GM21723 (cell line): ENCODE measurements around the gene HK1.
"Not testable (repeated sequence)": the region's sequence is repeated elsewhere in the genome, so short reads cannot be mapped to it uniquely, and the experiment has no call there.

Experiments used
- ATAC-seq: cut with Tn5 transposase; IDR thresholded peaks from one replicate; pipeline ENCODE4 v1.9.1; 2021; ENCODE audit warnings: mild to moderate bottlenecking, moderate library complexity; ENCODE audit not compliant: unreplicated experiment

HK1 gene

GRCh38 chr10:69253171-69253570 is 25.1 kb upstream of the HK1 start:
- no peak for ATAC-seq

- no peak for ATAC-seq
Observed at GRCh38 chr10:69254877-69255276, 23.4 kb upstream of the HK1 start.

GRCh38 chr10:69259547-69260243 is 18.6 kb upstream of the HK1 start:
- no peak for ATAC-seq

GRCh38 chr10:69261184-69261583 is 17.1 kb upstream of the HK1 start:
- no peak for ATAC-seq

GRCh38 chr10:69262292-69262751 is 16.0 kb upstream of the HK1 start:
- no peak for ATAC-seq

GRCh38 chr10:69265521-69265920 is 12.8 kb upstream of the HK1 start:
- ATAC-seq: no peak

GRCh38 chr10:69268761-69269416 is 9.4 kb upstream of the HK1 start:
- ATAC-seq: no peak

- ATAC-seq: no peak
Observed at GRCh38 chr10:69269761-69270160, 8.5 kb upstream of the HK1 start.

GRCh38 chr10:69270990-69271389 is 7.3 kb upstream of the HK1 start:
- ATAC-seq: no peak

- no peak for ATAC-seq
Observed at GRCh38 chr10:69272624-69273023, 5.7 kb upstream of the HK1 start.

GRCh38 chr10:69275444-69275843 is 2.9 kb upstream of the HK1 start:
- no peak for ATAC-seq

GRCh38 chr10:69276503-69276902 is 1.8 kb upstream of the HK1 start:
- no peak for ATAC-seq

- no peak for ATAC-seq
Observed at GRCh38 chr10:69279110-69279509, 814 bp downstream of the HK1 start.

- ATAC-seq: no peak
Observed at GRCh38 chr10:69281507-69282413, 3.5 kb downstream of the HK1 start.

GRCh38 chr10:69284402-69284801 is 6.1 kb downstream of the HK1 start:
- ATAC-seq: not testable (repeated sequence)

- ATAC-seq: no peak
Observed at GRCh38 chr10:69285699-69286098, 7.4 kb downstream of the HK1 start.

- no peak for ATAC-seq
Observed at GRCh38 chr10:69287181-69287580, 8.9 kb downstream of the HK1 start.

- ATAC-seq: no peak
Observed at GRCh38 chr10:69290993-69291392, 12.7 kb downstream of the HK1 start.

GRCh38 chr10:69292459-69292858 is 14.2 kb downstream of the HK1 start:
- ATAC-seq: no peak

GRCh38 chr10:69295027-69295636 is 16.8 kb downstream of the HK1 start:
- ATAC-seq: no peak

GRCh38 chr10:69303632-69304051 is 25.3 kb downstream of the HK1 start:
- ATAC-seq: no peak
